ENCODE measurements around the gene BLM. TPM values are rescaled to one million over a fixed set of nuclear protein-coding genes. Genes with fewer than 3 reads are reported as not detected.
"Not testable (repeated sequence)": the region's sequence is repeated elsewhere in the genome, so short reads cannot be mapped to it uniquely, and the experiment has no call there.

Gene BLM
- total and polyA plus RNA-seq, 10 of the 15 experiments (the other 5 are each of a cell fraction or from before 2014, with no cell fraction given) = 23.0 to 68.4 (median 43.9) TPM

DNA sequence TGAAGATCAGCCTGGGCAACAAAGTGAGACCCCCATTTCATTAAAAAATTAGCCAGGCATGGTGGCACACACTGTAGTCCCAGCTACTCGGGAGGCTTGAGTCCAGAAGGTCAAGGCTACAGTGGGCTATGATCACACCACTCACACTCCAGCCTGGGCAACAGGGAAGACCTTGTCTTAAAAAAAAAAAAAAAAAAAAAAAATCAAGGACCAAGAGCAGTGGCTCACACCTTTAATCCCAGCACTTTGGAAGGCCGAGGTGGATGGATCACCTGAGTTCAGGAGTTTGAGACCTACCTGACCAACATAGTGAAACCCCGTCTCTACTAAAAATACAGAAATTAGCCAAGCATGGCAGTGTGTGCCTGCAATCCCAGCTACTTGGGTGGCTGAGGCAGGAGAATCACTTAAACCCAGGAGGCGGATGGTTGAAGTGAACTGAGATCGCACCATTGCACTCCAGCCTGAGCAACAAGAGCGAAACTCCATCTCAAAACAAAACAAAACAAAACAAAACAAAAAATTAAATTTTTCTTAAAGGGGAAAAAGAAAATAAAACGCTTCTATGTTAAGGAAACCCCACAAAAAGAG lies 49.3 kb upstream of the BLM start:
- Histone ChIP-seq H3K4me2 (ENCODE audit: control insufficient read depth, insufficient read depth) (peak overlapping the region; percentile 24), H3K4me1 (ENCODE audit: control insufficient read depth, insufficient read depth, low read length) (peaks cover 39% of the 10 kb centered on the region), H3K79me2 (ENCODE audit: control insufficient read depth, insufficient read depth, low read length) (peaks cover 30% of the 10 kb centered on the region), H3K27ac (ENCODE audit: control insufficient read depth, insufficient read depth) (peak overlapping the region; percentile 100), H3K4me3 (0 out of 2 replicates have a peak overlapping the region, but pooled peaks have one; percentile 24), H3K9ac (ENCODE audit: control insufficient read depth, insufficient read depth, low read length) (peak overlapping the region; percentile 100)
- intact Hi-C loops (cut with micrococcal nuclease; ENCODE audit: unreplicated experiment); H2AFZ ChIP-seq (ENCODE audit: control insufficient read depth, low read depth, low read length); H3K36me3 ChIP-seq (ENCODE audit: control insufficient read depth in 2 of 2, insufficient read depth in 2 of 2, low read length in 1 of 2); DNase-seq (ENCODE audit: low read depth, low spot score); ATAC-seq; H3K27me3 ChIP-seq (replicated peaks in 1 of 2; ENCODE audit: control insufficient read depth in 2 of 2, insufficient read depth in 2 of 2, low read length in 1 of 2); H3K9me3 ChIP-seq (replicated peaks; ENCODE audit: control insufficient read depth, insufficient read depth, low read length); H4K20me1 ChIP-seq (ENCODE audit: control insufficient read depth, insufficient read depth); BruUV-seq (replicated peaks); in situ Hi-C loops (cut with MboI): not testable (repeated sequence)
- ChIA-PET RAD21 (ENCODE audit: unreplicated experiment) (interaction anchor here (0.8 to 5.8 kb wide), 3 partner anchors 17 to 54 kb away, joined by 3 to 52 read pairs (median 24); no protein-coding TSS in a partner anchor), CTCF (interaction anchor here (0.7 to 4.5 kb wide), 7 partner anchors 9 to 264 kb away, joined by 3 to 21 read pairs (median 5); partner anchors contain the start of gene HDDC3), SMC1A (ENCODE audit: uncharacterized antibody, unreplicated experiment) (interaction anchor here (1.4 to 11.0 kb wide), 5 partner anchors 9 to 18 kb away, joined by 5 to 112 read pairs (median 9); no protein-coding TSS in a partner anchor), POLR2A (interaction anchor here (0.5 to 4.9 kb wide), 6 partner anchors 9 to 606 kb away, joined by 3 to 75 read pairs (median 4); no protein-coding TSS in a partner anchor)
- WGBS (ENCODE audit: insufficient coverage, insufficient replicate concordance, low lambda C conversion rate, missing lambda C conversion rate) = 29% methylated on average over 7 of the region's 7 CpGs
- TF ChIP-seq, protein P1, sequence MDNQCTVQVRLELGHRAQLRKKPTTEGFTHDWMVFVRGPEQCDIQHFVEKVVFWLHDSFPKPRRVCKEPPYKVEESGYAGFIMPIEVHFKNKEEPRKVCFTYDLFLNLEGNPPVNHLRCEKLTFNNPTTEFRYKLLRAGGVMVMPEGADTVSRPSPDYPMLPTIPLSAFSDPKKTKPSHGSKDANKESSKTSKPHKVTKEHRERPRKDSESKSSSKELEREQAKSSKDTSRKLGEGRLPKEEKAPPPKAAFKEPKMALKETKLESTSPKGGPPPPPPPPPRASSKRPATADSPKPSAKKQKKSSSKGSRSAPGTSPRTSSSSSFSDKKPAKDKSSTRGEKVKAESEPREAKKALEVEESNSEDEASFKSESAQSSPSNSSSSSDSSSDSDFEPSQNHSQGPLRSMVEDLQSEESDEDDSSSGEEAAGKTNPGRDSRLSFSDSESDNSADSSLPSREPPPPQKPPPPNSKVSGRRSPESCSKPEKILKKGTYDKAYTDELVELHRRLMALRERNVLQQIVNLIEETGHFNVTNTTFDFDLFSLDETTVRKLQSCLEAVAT (IDR thresholded peaks at IDR 0.05) = 0 out of 2 replicates have a peak, but pooled peaks have one; percentile 34
- TF ChIP-seq TAF1 (IDR thresholded peaks at IDR 0.05; ENCODE audit: borderline replicate concordance, low read depth, low read length) = 0 out of 2 replicates have a peak, but pooled peaks have one; percentile 54
- peak; percentile 46 for TF ChIP-seq EED (IDR thresholded peaks at IDR 0.05; ENCODE audit: low read depth)
- TF ChIP-seq PAX5 (IDR thresholded peaks at IDR 0.05; ENCODE audit: borderline replicate concordance, low read depth, low read length) = peak; percentile 12; the same call in 1 of the 2 replicates
- peak; percentile 72 for FAIRE-seq

DNA sequence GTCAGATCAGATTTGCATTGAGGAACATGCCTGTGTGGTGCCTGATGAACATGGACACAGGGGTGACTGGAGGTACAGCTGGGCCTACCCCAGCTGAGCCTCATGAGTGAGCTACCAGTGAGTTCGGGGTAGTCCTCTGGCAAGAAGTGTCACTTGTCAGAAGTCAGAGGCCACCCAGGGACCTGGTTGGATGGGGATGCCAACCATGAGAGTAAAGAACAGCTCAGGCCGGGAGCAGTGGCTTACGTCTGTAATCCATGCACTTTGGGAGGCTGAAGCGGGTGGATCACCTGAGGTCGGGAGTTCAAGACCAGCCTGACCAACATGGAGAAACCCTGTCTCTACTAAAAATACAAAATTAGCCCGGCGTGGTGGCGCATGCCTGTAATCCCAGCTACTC lies 46.5 kb upstream of the BLM start:
- POLR2A ChIA-PET = interaction anchor here (1.1 to 1.4 kb wide), 2 partner anchors 11 to 15 kb away, joined by 3 to 4 read pairs; no protein-coding TSS in a partner anchor
- not testable (repeated sequence) for FAIRE-seq

More for the DNA sequence above, 46.5 kb upstream of the BLM start:
- ATAC-seq; H3K9me3 ChIP-seq (replicated peaks; ENCODE audit: control insufficient read depth, insufficient read depth, low read length); H3K79me2 ChIP-seq (ENCODE audit: control insufficient read depth, insufficient read depth, low read length); H3K4me2 ChIP-seq (ENCODE audit: control insufficient read depth, insufficient read depth); DNase-seq (ENCODE audit: low read depth, low spot score); H3K27me3 ChIP-seq (replicated peaks in 1 of 2; ENCODE audit: control insufficient read depth in 2 of 2, insufficient read depth in 2 of 2, low read length in 1 of 2); H2AFZ ChIP-seq (ENCODE audit: control insufficient read depth, low read depth, low read length); H3K36me3 ChIP-seq (ENCODE audit: control insufficient read depth in 2 of 2, insufficient read depth in 2 of 2, low read length in 1 of 2); intact Hi-C loops (cut with micrococcal nuclease; ENCODE audit: unreplicated experiment); in situ Hi-C loops (cut with MboI); H3K9ac ChIP-seq (ENCODE audit: control insufficient read depth, insufficient read depth, low read length); H4K20me1 ChIP-seq (ENCODE audit: control insufficient read depth, insufficient read depth); BruUV-seq (replicated peaks); H3K27ac ChIP-seq (ENCODE audit: control insufficient read depth, insufficient read depth); H3K4me3 ChIP-seq: not testable (repeated sequence)
- RAD21 ChIA-PET (ENCODE audit: unreplicated experiment) = interaction anchor here (0.8 to 2.1 kb wide), 2 partner anchors 23 to 364 kb away, joined by 3 to 6 read pairs; no protein-coding TSS in a partner anchor
- WGBS (ENCODE audit: insufficient coverage, insufficient replicate concordance, low lambda C conversion rate, missing lambda C conversion rate) = 96% methylated on average over 8 of the region's 8 CpGs
- SMC1A ChIA-PET (ENCODE audit: uncharacterized antibody, unreplicated experiment) = interaction anchor here (1.1 to 11.0 kb wide), 2 partner anchors 13 to 14 kb away, joined by 3 to 112 read pairs; no protein-coding TSS in a partner anchor
- CTCF ChIA-PET = interaction anchor here (0.8 to 2.2 kb wide), 5 partner anchors 11 to 215 kb away, joined by 3 to 6 read pairs (median 3); no protein-coding TSS in a partner anchor
- H3K4me1 ChIP-seq (ENCODE audit: control insufficient read depth, insufficient read depth, low read length) = peaks cover 25% of the 10 kb centered on the region

Data from GM12878 (cell line).